Choroid plexus epithelial cell (primary cell): ENCODE data around the gene MBP.

Source experiments
- DNase-seq: peaks from one replicate; pipeline ENCODE4 v3.0.0-alpha.2; 2010; ENCODE audit warnings: low read depth
- H3K4me3 ChIP-seq: 2 replicates; pipeline ENCODE4 v1.5.1; 2011; ENCODE audit warnings: low read depth, mild to moderate bottlenecking, control low read depth, low read length, moderate library complexity
- TF ChIP-seq, protein P1 (sequence below): conservative IDR thresholded peaks from 2 replicates; pipeline ENCODE4 v1.5.1; 2011; ENCODE audit warnings: low read depth, mild to moderate bottlenecking, control low read depth, inconsistent platforms, low read length, moderate library complexity

Gene MBP

DNA sequence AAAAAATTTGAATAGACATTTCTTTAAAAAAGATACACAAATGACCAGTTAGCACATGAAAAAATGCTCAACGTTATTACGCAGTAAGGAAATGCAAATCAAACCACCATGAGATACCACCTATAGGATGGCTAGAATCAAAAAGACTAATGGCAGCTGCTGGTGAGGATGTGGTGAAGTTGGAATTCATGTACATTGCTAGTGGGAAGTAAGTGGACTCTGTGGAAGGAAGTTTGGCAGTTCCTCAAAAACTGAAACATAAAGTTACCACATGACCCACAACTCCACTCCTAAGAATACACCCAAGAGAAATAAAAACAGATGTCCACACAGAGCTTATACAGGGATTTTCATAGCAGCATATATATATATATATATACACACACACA, 51.2 kb downstream of the MBP start:
- H3K4me3 ChIP-seq: no peak overlapping the region
- TF ChIP-seq, protein P1, sequence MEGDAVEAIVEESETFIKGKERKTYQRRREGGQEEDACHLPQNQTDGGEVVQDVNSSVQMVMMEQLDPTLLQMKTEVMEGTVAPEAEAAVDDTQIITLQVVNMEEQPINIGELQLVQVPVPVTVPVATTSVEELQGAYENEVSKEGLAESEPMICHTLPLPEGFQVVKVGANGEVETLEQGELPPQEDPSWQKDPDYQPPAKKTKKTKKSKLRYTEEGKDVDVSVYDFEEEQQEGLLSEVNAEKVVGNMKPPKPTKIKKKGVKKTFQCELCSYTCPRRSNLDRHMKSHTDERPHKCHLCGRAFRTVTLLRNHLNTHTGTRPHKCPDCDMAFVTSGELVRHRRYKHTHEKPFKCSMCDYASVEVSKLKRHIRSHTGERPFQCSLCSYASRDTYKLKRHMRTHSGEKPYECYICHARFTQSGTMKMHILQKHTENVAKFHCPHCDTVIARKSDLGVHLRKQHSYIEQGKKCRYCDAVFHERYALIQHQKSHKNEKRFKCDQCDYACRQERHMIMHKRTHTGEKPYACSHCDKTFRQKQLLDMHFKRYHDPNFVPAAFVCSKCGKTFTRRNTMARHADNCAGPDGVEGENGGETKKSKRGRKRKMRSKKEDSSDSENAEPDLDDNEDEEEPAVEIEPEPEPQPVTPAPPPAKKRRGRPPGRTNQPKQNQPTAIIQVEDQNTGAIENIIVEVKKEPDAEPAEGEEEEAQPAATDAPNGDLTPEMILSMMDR: no peak
- peak; percentile 87 for DNase-seq

DNA sequence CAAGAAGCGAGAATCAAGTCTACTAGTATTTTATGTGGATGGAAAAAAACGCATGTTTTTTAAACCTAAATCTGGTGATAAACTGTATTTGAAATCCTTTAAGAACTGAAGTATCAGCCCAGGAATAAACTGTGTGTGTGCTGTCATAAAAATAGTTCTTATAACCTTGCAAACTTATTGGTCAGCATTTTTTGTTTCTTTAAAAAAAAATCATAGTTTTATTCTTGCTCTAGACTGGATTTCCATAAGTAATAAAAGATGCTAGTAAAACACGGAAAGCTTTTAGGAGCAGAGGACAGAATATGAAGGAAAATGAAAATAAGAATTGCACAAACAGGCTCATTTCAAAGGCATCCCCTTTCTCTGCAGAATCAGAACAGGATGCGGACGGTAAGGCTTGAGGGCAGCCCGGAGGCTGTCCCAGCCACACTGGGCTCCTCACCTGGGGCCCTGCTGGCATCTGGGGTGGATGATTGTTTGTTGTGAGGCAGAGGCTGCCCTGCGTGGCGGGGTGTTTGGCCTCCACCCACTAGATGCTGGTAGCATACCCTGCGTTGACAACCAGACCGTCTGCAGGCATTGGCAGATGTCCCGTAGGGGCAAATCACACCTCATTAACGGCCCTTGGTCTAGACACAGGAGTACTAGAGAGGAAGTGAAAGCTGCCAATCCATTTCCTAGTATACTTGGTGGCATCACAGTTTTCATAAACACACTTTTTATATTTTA, 52.5 kb downstream of the MBP start:
- no peak for DNase-seq
- H3K4me3 ChIP-seq: no peak overlapping the region
- TF ChIP-seq, protein P1: no peak

DNA sequence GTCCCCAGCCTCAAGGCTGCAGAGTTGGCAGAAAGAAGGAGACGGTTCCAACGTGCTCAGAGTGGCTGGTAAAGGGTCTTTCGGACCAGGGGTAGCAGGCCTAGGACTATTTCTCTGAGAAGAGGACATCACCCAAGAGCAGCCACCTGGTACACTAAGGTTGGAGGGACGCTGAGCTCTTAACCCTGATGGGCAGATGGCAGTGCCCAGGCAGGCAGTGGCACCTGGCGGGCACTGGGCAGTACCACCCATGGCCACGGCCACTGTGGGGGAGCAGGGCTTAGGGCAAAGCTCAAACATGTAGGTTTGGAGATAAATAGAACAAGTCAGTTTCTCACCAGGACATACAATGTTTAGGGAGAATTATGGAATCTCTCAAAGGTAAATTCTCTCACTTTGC, 53.5 kb downstream of the MBP start:
- TF ChIP-seq, protein P1: no peak
- DNase-seq: no peak

DNA sequence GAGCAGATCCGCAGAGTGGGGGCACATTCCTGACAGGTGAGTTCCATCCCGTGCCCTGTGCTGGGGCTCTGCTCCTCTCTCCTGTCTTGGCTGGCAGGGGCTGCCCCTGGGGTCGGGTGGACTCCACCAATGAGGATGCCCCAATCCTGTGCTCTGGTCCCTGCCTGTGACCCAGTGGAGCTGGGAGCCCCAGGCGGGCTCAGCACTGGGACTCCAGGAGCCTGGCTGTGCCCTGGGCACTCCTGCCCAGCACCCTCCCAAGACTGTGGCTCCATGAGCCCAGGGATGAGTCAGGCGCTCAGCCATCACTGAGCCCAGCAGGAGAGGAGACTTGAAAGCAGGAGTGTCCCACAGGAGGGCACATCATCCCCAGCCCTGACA, 53.9 kb downstream of the MBP start:
- no peak overlapping the region for H3K4me3 ChIP-seq
- TF ChIP-seq, protein P1: no peak
- no peak for DNase-seq

More for the DNA sequence above, 53.5 kb downstream of the MBP start:
- no peak overlapping the region for H3K4me3 ChIP-seq

GRCh38 chr18:77077941-77078689, 54.5 kb downstream of the MBP start:
- TF ChIP-seq, protein P1: no peak
- no peak overlapping the region for H3K4me3 ChIP-seq
- peak; percentile 82 for DNase-seq

- no peak for DNase-seq
- no peak overlapping the region for H3K4me3 ChIP-seq
- TF ChIP-seq, protein P1: no peak
Measured at GRCh38 chr18:77077401-77077800, 55.2 kb downstream of the MBP start.
